HepG2 (cell line): ENCODE results near the gene JPH4. TPM values are rescaled to one million over a fixed set of nuclear protein-coding genes. Genes with fewer than 3 reads are reported as not detected.
A peak's percentile ranks its signal among the peaks of the same experiment; 100 is the strongest.

Experiments used
- AHR ChIP-seq: IDR thresholded peaks from 2 replicates; pipeline ENCODE4 v1.6.1; 2018; ENCODE audit warnings: missing genetic modification reagents, missing compliant biosample characterization
- ARID2 ChIP-seq: sonication (generic); formaldehyde crosslinking; IDR thresholded peaks from 2 replicates; pipeline ENCODE4 v1.8.1; 2022; ENCODE audit warnings: mild to moderate bottlenecking, missing genetic modification reagents, borderline replicate concordance
- DNMT3B ChIP-seq: conservative IDR thresholded peaks from 2 replicates; pipeline ENCODE4 v1.6.1; 2016; ENCODE audit warnings: missing biosample characterization, control low read depth
- FOXK2 ChIP-seq: fragments of 450-650 bp; IDR thresholded peaks from 2 replicates; pipeline ENCODE4 v1.6.1; 2016
- PAF1 ChIP-seq: IDR thresholded peaks from 2 replicates; pipeline ENCODE4 v1.6.1; 2016; ENCODE audit warnings: missing genetic modification reagents, missing compliant biosample characterization
- SMAD1 ChIP-seq: sonication (generic); formaldehyde crosslinking; IDR thresholded peaks from 2 replicates; pipeline ENCODE4 v1.4.0; 2020; ENCODE audit warnings: missing genetic modification reagents, low read depth, mild to moderate bottlenecking, borderline replicate concordance
- SMARCC2 ChIP-seq: fragments of 450-650 bp; IDR thresholded peaks from 2 replicates; pipeline ENCODE4 v1.6.1; 2017; ENCODE audit warnings: antibody characterized with exemption, mild to moderate bottlenecking
- TCF7 ChIP-seq: sonication (generic); IDR thresholded peaks from 2 replicates; pipeline ENCODE4 v1.6.1; 2016; ENCODE audit warnings: antibody characterized with exemption, low read depth
- ZBTB2 ChIP-seq: sonication (generic); formaldehyde crosslinking; IDR thresholded peaks from 2 replicates; pipeline ENCODE4 v1.8.0; 2022; ENCODE audit warnings: low read depth, missing genetic modification reagents
- ZBTB49 ChIP-seq: sonication (generic); formaldehyde crosslinking; IDR thresholded peaks from 2 replicates; pipeline ENCODE4 v1.4.0; 2020; ENCODE audit warnings: missing genetic modification reagents, borderline replicate concordance
- ZMYM2 ChIP-seq: sonication (generic); formaldehyde crosslinking; IDR thresholded peaks from 2 replicates; pipeline ENCODE4 v1.8.0; 2022; ENCODE audit warnings: mild to moderate bottlenecking, missing genetic modification reagents
- ZNF335 ChIP-seq: sonication (generic); formaldehyde crosslinking; IDR thresholded peaks from 2 replicates; pipeline ENCODE4 v1.4.0; 2020; ENCODE audit warnings: missing genetic modification reagents
- ZNF512B ChIP-seq: sonication (generic); formaldehyde crosslinking; IDR thresholded peaks from 2 replicates; pipeline ENCODE4 v1.5.1; 2020; ENCODE audit warnings: missing genetic modification reagents, mild to moderate bottlenecking, borderline replicate concordance
- ZNF558 ChIP-seq: sonication (generic); formaldehyde crosslinking; IDR thresholded peaks from 2 replicates; pipeline ENCODE4 v1.9.0; 2022; ENCODE audit warnings: mild to moderate bottlenecking, missing genetic modification reagents, borderline replicate concordance
- ZNF672 ChIP-seq: sonication (generic); formaldehyde crosslinking; IDR thresholded peaks from 2 replicates; pipeline ENCODE4 v1.8.1; 2022; ENCODE audit warnings: missing genetic modification reagents
- ZNF737 ChIP-seq: sonication (generic); formaldehyde crosslinking; IDR thresholded peaks from 2 replicates; pipeline ENCODE4 v1.5.0; 2020; ENCODE audit warnings: missing genetic modification reagents, mild to moderate bottlenecking, borderline replicate concordance
- ZNF780A ChIP-seq: sonication (generic); formaldehyde crosslinking; IDR thresholded peaks from 2 replicates; pipeline ENCODE4 v1.8.0; 2022; ENCODE audit warnings: mild to moderate bottlenecking, missing genetic modification reagents, moderate library complexity
- ZSCAN12 ChIP-seq: sonication (generic); formaldehyde crosslinking; IDR thresholded peaks from 2 replicates; pipeline ENCODE4 v1.9.0; 2021; ENCODE audit warnings: mild to moderate bottlenecking, missing genetic modification reagents
- ZSCAN5A ChIP-seq: sonication (generic); formaldehyde crosslinking; IDR thresholded peaks from 2 replicates; pipeline ENCODE4 v1.8.0; 2022; ENCODE audit warnings: mild to moderate bottlenecking, missing genetic modification reagents, borderline replicate concordance
- ZXDC ChIP-seq: sonication (generic); formaldehyde crosslinking; IDR thresholded peaks from 2 replicates; pipeline ENCODE4 v1.5.0; 2020; ENCODE audit warnings: mild to moderate bottlenecking, missing genetic modification reagents
- polyA plus RNA-seq, 8 experiments: library from polyadenylated mRNA; depleted of rRNA in 3 of 8; stranded (reverse) in 7 of 8; unstranded in 1 of 8; fragments of >200 nt; fragmentation: Illumina TruSeq in 4 of 8; extraction: Trizol in 4 of 8; gene quantifications; 2 replicates each; pipeline versions ENCODE4 v1.2.1 to v1.2.3, GENCODE V29; 2011 to 2016; ENCODE audit warnings: low read depth in 4 of 8, missing spikeins in 1 of 8, mixed read lengths in 1 of 8; ENCODE audit not compliant: insufficient read depth in 1 of 8
- total RNA-seq, 5 experiments: library from RNA; depleted of rRNA; stranded (reverse); fragments of >200 nt; fragmentation: Illumina TruSeq; extraction: Trizol; gene quantifications; 2 replicates each; pipeline ENCODE4 v1.2.3, GENCODE V29; 2016; ENCODE audit warnings: low read depth in 1 of 5

The JPH4 gene
- total and polyA plus RNA-seq, 2 of the 13 experiments (the other 11 are each of a cell fraction or from before 2014, with no cell fraction given) = 0.08 to 0.22 TPM

- TF ChIP-seq TCF7 (no peak), ZMYM2 (no peak), ZBTB2 (CRISPR knock-in tag) (no peak), SMARCC2 (no peak), FOXK2 (no peak), ZNF512B (CRISPR knock-in tag) (no peak), ZNF780A (no peak; the same call in 1 of the 2 replicates), ZNF335 (no peak), ZSCAN5A (CRISPR knock-in tag) (no peak), ZXDC (CRISPR knock-in tag) (peak; percentile 78; the same call in 1 of the 2 replicates), PAF1 (CRISPR knock-in tag) (no peak), DNMT3B (CRISPR knock-in tag) (no peak), ZNF558 (CRISPR knock-in tag) (no peak), ZSCAN12 (CRISPR knock-in tag) (no peak), SMAD1 (CRISPR knock-in tag) (0 out of 2 replicates have a peak, but pooled peaks have one; percentile 73), ZNF672 (no peak), ARID2 (CRISPR knock-in tag) (no peak), AHR (CRISPR knock-in tag) (no peak), ZBTB49 (CRISPR knock-in tag) (no peak), ZNF737 (CRISPR knock-in tag) (0 out of 2 replicates have a peak, but pooled peaks have one; percentile 67)
Measured at GRCh38 chr14:23559926-23560520, 18.6 kb downstream of the JPH4 start (continued).
